GM13976 (cell line): Measurements from ENCODE around the gene GPC5.
A peak's percentile ranks its signal among the peaks of the same experiment; 100 is the strongest.

Source experiments
- DNase-seq: peaks from one replicate; pipeline ENCODE4 v3.0.0; 2012; ENCODE audit warnings: low spot score
- in situ Hi-C: fragments of 300-500 bp; cut with MboI; formaldehyde crosslinking; loops from one replicate; pipeline ENCODE4 v1.12.0; 2022; ENCODE audit warnings: low sequenced_read_pairs, mixed read lengths, inconsistent platforms; ENCODE audit not compliant: unreplicated experiment
- TF ChIP-seq, protein P1 (sequence below): IDR thresholded peaks from 2 replicates; pipeline ENCODE4 v1.5.1; 2012; ENCODE audit warnings: borderline replicate concordance, mild to moderate bottlenecking; ENCODE audit not compliant: insufficient read depth; ENCODE audit errors: extremely low read depth, missing control alignments, control extremely low read depth

The GPC5 gene

DNA sequence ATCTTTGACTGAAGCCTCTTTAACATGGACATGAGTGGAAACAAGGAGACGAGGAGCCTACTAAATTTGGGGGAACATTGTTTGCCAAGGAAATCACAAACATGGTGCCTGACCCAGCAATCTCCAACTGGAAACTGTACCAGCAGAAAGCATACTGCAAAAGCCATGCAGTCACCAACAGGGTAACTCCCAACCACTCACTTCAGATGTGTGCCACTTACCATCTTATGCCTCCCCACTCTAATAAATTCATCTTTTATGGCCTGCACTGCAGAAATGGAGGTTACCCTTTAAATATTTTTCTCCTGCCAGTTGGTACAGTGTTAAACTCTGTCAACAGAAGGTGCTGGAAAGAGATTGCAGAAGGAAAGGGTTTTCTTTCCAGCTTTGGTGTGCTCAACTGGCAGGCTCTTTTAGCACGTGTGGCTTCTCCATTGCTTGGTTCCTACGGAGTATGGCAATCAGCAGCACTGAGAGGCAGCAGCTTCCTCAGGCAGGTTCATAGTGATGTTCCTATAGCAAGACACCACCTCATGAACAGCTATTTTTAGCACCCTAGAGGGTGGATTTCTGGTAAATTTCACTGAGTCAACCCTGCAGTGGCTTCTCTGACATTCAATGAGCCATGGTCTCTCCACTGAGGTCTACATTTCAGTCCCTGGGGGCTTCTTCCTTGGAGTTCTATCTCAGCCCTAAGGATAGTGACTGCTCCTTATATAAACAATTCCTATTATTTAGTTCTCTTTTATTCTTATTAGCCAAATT lies 29.6 kb upstream of the GPC5 start:
- in situ Hi-C loops, result no loop called here
- TF ChIP-seq, protein P1, sequence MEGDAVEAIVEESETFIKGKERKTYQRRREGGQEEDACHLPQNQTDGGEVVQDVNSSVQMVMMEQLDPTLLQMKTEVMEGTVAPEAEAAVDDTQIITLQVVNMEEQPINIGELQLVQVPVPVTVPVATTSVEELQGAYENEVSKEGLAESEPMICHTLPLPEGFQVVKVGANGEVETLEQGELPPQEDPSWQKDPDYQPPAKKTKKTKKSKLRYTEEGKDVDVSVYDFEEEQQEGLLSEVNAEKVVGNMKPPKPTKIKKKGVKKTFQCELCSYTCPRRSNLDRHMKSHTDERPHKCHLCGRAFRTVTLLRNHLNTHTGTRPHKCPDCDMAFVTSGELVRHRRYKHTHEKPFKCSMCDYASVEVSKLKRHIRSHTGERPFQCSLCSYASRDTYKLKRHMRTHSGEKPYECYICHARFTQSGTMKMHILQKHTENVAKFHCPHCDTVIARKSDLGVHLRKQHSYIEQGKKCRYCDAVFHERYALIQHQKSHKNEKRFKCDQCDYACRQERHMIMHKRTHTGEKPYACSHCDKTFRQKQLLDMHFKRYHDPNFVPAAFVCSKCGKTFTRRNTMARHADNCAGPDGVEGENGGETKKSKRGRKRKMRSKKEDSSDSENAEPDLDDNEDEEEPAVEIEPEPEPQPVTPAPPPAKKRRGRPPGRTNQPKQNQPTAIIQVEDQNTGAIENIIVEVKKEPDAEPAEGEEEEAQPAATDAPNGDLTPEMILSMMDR, result no peak
- DNase-seq, result no peak

DNA sequence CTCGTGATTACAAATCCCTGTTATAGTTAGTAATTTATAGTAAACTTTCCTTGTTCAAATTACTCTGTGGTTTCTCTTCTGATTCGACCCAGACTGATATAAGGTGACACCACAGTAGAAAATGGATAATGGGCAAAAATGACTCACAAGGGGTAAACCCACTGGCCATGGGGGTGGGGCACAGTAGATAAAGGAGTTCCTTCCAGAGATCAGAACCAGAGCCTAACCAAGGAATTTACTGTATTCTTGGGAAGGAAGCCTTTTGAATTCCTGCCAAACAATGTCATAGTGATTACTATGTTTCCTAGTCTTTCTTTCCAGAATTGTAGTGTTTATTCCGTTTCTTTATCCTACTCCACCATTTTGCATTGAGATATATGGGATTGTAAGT lies 29.0 kb upstream of the GPC5 start:
- in situ Hi-C loops, result no loop called here
- TF ChIP-seq, protein P1, result no peak
- no peak for DNase-seq

DNA sequence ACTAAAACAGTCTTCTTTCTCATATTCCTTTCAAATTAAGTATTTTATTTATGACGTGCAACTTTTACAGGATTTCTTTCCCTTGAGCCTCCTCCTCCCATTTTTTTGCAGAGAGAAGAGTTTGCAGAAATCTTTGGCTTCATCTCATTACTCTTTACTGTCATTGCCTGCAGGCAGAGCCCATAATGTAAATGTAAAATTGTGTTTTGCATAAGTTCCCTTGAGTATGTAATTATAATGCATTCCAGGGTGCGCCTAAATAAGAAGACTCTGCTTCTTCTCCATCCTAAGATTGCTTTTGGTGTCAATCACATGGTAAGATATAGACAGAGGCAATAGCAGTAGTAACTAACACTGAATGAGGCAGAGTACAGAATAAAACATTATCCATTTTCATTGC lies 27.9 kb upstream of the GPC5 start:
- TF ChIP-seq, protein P1, result no peak
- no peak for DNase-seq
- in situ Hi-C loops, result no loop called here

DNA sequence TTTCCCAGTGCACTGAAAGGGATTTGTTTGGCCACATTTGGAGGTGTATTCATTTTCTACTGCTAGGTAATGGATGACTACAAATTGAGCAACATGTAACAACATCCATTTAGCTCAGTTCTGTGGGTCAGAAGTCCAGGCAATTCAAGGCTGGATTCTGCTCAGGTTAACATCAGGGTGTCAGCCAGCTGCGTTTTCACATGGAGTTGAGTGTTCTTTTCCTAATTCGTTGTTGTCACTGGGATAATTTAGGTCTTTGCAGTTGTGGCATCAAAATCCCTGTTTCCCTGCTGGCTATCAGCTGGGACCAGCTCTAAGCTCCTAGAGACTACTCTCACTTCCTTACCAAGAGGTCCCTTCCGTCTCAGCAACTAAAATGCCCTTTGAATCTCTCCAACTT lies 25.5 kb upstream of the GPC5 start:
- no peak for DNase-seq
- TF ChIP-seq, protein P1, result no peak
- in situ Hi-C loops, result no loop called here

DNA sequence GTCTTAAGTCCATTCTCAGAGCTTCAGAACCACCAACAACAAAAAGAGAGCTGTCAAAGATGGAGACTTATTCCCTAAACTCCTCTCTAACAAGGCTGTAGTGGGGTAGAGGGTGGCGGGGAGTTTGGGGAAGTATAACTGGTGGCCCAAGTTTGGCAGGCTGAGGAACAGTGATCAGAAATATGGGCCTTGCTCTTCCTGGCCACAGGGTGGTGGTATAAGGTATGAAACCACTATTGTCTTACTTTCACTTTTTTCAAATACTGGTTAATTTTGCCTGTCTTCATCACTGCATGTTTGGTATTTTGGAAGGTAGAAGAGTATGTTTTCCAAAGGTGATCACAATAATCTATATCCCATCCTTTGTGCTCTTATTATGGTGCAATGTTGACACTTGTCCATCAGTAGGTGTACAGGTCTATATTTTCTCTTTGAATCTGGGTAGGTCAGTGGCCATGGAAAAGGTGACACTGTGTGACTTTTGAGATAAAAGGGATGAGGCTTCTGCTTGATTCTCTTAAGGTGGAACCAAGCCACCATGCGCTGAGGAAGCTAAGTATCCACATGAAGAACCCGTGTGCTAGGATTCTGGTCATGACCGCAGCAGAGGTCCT lies 23.2 kb upstream of the GPC5 start:
- TF ChIP-seq, protein P1, result peak; percentile 65
- DNase-seq, result peak; percentile 51
- in situ Hi-C loops, result no loop called here

DNA sequence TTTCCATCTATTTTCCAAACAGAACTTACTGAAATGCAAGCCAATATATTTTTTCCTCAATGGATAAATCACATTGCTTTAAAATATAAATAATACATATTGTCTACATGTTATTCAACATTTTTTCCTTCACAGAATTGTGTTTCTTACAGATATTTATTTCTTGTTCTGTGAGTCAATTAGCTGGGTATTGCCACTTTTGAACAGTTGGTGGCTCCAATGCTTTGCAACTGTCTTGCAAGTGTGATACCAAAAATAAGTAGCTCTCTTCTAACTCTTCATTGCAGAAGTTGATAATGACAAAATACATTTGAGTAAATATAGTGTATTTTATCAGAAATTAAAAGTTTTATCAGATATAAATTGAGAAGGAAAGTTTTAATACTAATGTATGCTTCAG lies 17.1 kb upstream of the GPC5 start:
- in situ Hi-C loops, result loop anchor here (10.0 kb wide), 1 partner anchor 343 kb away; no protein-coding TSS in a partner anchor
- no peak for DNase-seq
- TF ChIP-seq, protein P1, result peak; percentile 18

DNA sequence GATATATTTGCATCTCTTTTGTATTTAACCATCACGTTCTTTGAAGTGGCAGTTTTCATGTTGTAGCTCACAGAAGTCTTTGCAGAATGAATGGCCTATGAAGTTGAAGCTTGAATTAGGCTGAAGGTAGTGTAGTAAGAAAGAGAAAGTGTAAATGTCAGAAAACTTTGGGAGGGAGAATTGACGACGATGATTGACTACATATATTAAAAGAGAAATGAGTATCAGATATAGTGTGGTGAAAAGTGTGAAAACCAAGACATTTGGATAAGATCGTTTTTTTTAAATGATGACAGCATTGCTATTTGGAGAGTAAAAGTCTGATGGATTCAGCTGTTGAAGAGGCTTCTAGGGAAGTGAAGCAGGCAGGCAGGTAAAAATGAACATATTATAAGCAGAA lies 14.6 kb upstream of the GPC5 start:
- in situ Hi-C loops, result loop anchor here (10.0 kb wide), 1 partner anchor 341 kb away; no protein-coding TSS in a partner anchor
- TF ChIP-seq, protein P1, result no peak
- no peak for DNase-seq
